ENCODE results near the gene ETNK2. TPM values are rescaled to one million over a fixed set of nuclear protein-coding genes. Genes with fewer than 3 reads are reported as not detected.
A peak's percentile ranks its signal among the peaks of the same experiment; 100 is the strongest.

Gene ETNK2
- total RNA-seq, 2 donors from 2014 or later, result 8.9 to 12.7 TPM

GRCh38 chr1:204169858-204170257 lies 18.0 kb upstream of the ETNK2 start:
- Mint-ChIP-seq H3K4me1 (no peaks in the 10 kb centered on the region), H3K36me3 (ENCODE audit: low read depth) (no peaks in the 10 kb centered on the region), H3K27me3 (peaks cover 10% of the 10 kb centered on the region), H3K4me3 (no peak overlapping the region), H3K27ac (no peak overlapping the region)
- ATAC-seq, result no peak
- DNase-seq, result no peak
- H3K9me3 ChIP-seq (ENCODE audit: control insufficient read depth, low read length, poor library complexity, severe bottlenecking), result peaks cover 8% of the 10 kb centered on the region

GRCh38 chr1:204167730-204168129 lies 15.9 kb upstream of the ETNK2 start:
- Mint-ChIP-seq H3K27me3 (peaks cover 19% of the 10 kb centered on the region), H3K27ac (no peak overlapping the region), H3K4me3 (no peak overlapping the region), H3K4me1 (no peaks in the 10 kb centered on the region), H3K36me3 (ENCODE audit: low read depth) (no peaks in the 10 kb centered on the region)
- DNase-seq (no peak), ATAC-seq (no peak)
- peaks cover 8% of the 10 kb centered on the region for H3K9me3 ChIP-seq (ENCODE audit: control insufficient read depth, low read length, poor library complexity, severe bottlenecking)

- H3K9me3 ChIP-seq (ENCODE audit: control insufficient read depth, low read length, poor library complexity, severe bottlenecking), result peaks cover 8% of the 10 kb centered on the region
- H3K36me3 Mint-ChIP-seq (ENCODE audit: low read depth), result no peaks in the 10 kb centered on the region
- ATAC-seq (no peak), DNase-seq (no peak)
- H3K27me3 Mint-ChIP-seq, result peaks cover 28% of the 10 kb centered on the region
- H3K27ac Mint-ChIP-seq, result no peak within 1 kb of the TSS
- no peak within 1 kb of the TSS for H3K4me3 Mint-ChIP-seq
- no peaks in the 10 kb centered on the region for H3K4me1 Mint-ChIP-seq
Measured at GRCh38 chr1:204166219-204166618, 14.4 kb upstream of the ETNK2 start, which contains the start of gene REN. TSS of gene REN (minus strand) at chr1:204166337. CDS start at chr1:204166293, 44 bp downstream.

GRCh38 chr1:204162494-204163074 lies 10.7 kb upstream of the ETNK2 start:
- peak; percentile 95 for ATAC-seq
- H3K36me3 Mint-ChIP-seq (ENCODE audit: low read depth), result no peaks in the 10 kb centered on the region
- H3K27me3 Mint-ChIP-seq, result peaks cover 55% of the 10 kb centered on the region
- DNase-seq, result peak; percentile 59 to 76 (median 61)
- H3K4me1 Mint-ChIP-seq, result peaks cover 2% of the 10 kb centered on the region
- H3K9me3 ChIP-seq (ENCODE audit: control insufficient read depth, low read length, poor library complexity, severe bottlenecking), result no peaks in the 10 kb centered on the region
- H3K27ac Mint-ChIP-seq, result no peak overlapping the region
- no peak overlapping the region for H3K4me3 Mint-ChIP-seq

- no peak overlapping the region for H3K4me3 Mint-ChIP-seq
- ATAC-seq, result no peak
- no peak overlapping the region for H3K27ac Mint-ChIP-seq
- H3K9me3 ChIP-seq (ENCODE audit: control insufficient read depth, low read length, poor library complexity, severe bottlenecking), result no peaks in the 10 kb centered on the region
- H3K4me1 Mint-ChIP-seq, result peaks cover 2% of the 10 kb centered on the region
- no peak for DNase-seq
- no peaks in the 10 kb centered on the region for H3K36me3 Mint-ChIP-seq (ENCODE audit: low read depth)
- peaks cover 59% of the 10 kb centered on the region for H3K27me3 Mint-ChIP-seq
Measured at GRCh38 chr1:204161609-204162493, 10.0 kb upstream of the ETNK2 start.

GRCh38 chr1:204157962-204158361 lies 6.1 kb upstream of the ETNK2 start:
- no peaks in the 10 kb centered on the region for H3K9me3 ChIP-seq (ENCODE audit: control insufficient read depth, low read length, poor library complexity, severe bottlenecking)
- Mint-ChIP-seq H3K4me3 (no peak overlapping the region), H3K36me3 (ENCODE audit: low read depth) (no peaks in the 10 kb centered on the region), H3K27me3 (peaks cover 46% of the 10 kb centered on the region), H3K27ac (peak overlapping the region; percentile 65), H3K4me1 (peaks cover 2% of the 10 kb centered on the region)
- ATAC-seq (no peak), DNase-seq (no peak)

- no peaks in the 10 kb centered on the region for H3K36me3 Mint-ChIP-seq (ENCODE audit: low read depth)
- no peak overlapping the region for H3K4me3 Mint-ChIP-seq
- H3K4me1 Mint-ChIP-seq, result peaks cover 5% of the 10 kb centered on the region
- no peak overlapping the region for H3K27ac Mint-ChIP-seq
- ATAC-seq (no peak), DNase-seq (no peak)
- H3K27me3 Mint-ChIP-seq, result peaks cover 34% of the 10 kb centered on the region
- H3K9me3 ChIP-seq (ENCODE audit: control insufficient read depth, low read length, poor library complexity, severe bottlenecking), result no peaks in the 10 kb centered on the region
Measured at GRCh38 chr1:204155881-204156280, 4.0 kb upstream of the ETNK2 start.

- Mint-ChIP-seq H3K36me3 (ENCODE audit: low read depth) (no peaks in the 10 kb centered on the region), H3K27ac (no peak overlapping the region), H3K4me3 (no peak overlapping the region), H3K4me1 (peaks cover 10% of the 10 kb centered on the region), H3K27me3 (peaks cover 26% of the 10 kb centered on the region)
- ATAC-seq (no peak), DNase-seq (no peak)
- H3K9me3 ChIP-seq (ENCODE audit: control insufficient read depth, low read length, poor library complexity, severe bottlenecking), result no peaks in the 10 kb centered on the region
Measured at GRCh38 chr1:204154568-204155255, 2.9 kb upstream of the ETNK2 start.

GRCh38 chr1:204153667-204154066 lies 1.8 kb upstream of the ETNK2 start:
- ATAC-seq, result no peak
- no peaks in the 10 kb centered on the region for H3K9me3 ChIP-seq (ENCODE audit: control insufficient read depth, low read length, poor library complexity, severe bottlenecking)
- H3K27me3 Mint-ChIP-seq, result peaks cover 17% of the 10 kb centered on the region
- H3K4me1 Mint-ChIP-seq, result peaks cover 7% of the 10 kb centered on the region
- no peak overlapping the region for H3K4me3 Mint-ChIP-seq
- no peaks in the 10 kb centered on the region for H3K36me3 Mint-ChIP-seq (ENCODE audit: low read depth)
- DNase-seq, result no peak
- no peak overlapping the region for H3K27ac Mint-ChIP-seq

- peak overlapping the region; percentile 80 for H3K4me3 Mint-ChIP-seq
- DNase-seq (no peak), ATAC-seq (no peak)
- H3K9me3 ChIP-seq (ENCODE audit: control insufficient read depth, low read length, poor library complexity, severe bottlenecking), result no peaks in the 10 kb centered on the region
- H3K4me1 Mint-ChIP-seq, result peaks cover 7% of the 10 kb centered on the region
- peak overlapping the region; percentile 29 for H3K27ac Mint-ChIP-seq
- H3K27me3 Mint-ChIP-seq, result peaks cover 10% of the 10 kb centered on the region
- no peaks in the 10 kb centered on the region for H3K36me3 Mint-ChIP-seq (ENCODE audit: low read depth)
Measured at GRCh38 chr1:204152310-204153044, 633 bp upstream of the ETNK2 start.

- Mint-ChIP-seq H3K27me3 (no peaks in the 10 kb centered on the region), H3K4me3 (peak overlapping the region; percentile 86), H3K4me1 (peaks cover 10% of the 10 kb centered on the region), H3K36me3 (ENCODE audit: low read depth) (no peaks in the 10 kb centered on the region), H3K27ac (peak overlapping the region; percentile 78)
- ATAC-seq (peak; percentile 24), DNase-seq (no peak)
- no peaks in the 10 kb centered on the region for H3K9me3 ChIP-seq (ENCODE audit: control insufficient read depth, low read length, poor library complexity, severe bottlenecking)
Measured at GRCh38 chr1:204150702-204151551, 917 bp downstream of the ETNK2 start.
